Neutrophil (primary cell): ENCODE results near the gene MRPL47.

Source experiments
- H3K27ac ChIP-seq: fragments of 200-600 bp; sonication (generic); 2 replicates; pipeline ENCODE4 v1.5.1; 2016; ENCODE audit warnings: mild to moderate bottlenecking, moderate library complexity
- H3K27me3 ChIP-seq: fragments of 200-600 bp; sonication (generic); 2 replicates; pipeline ENCODE4 v1.6.0; 2016; ENCODE audit warnings: mild to moderate bottlenecking
- H3K36me3 ChIP-seq: fragments of 200-600 bp; sonication (generic); 2 replicates; pipeline ENCODE4 v1.5.1; 2017
- H3K4me1 ChIP-seq, 2 experiments: fragments of 200-600 bp in 1 of 2; sonication (generic) in 1 of 2; 1 replicate in 1 of 2; 2 replicates in 1 of 2; pipeline versions ENCODE4 v1.5.1 to v1.6.1; 2013 to 2016; ENCODE audit warnings: low read depth in 1 of 2, low read length in 1 of 2, mild to moderate bottlenecking in 1 of 2, moderate library complexity in 1 of 2; ENCODE audit not compliant: control insufficient read depth in 1 of 2, insufficient read depth in 1 of 2
- H3K4me3 ChIP-seq, 2 experiments: fragments of 200-600 bp in 1 of 2; sonication (generic) in 1 of 2; 1 replicate in 1 of 2; 2 replicates in 1 of 2; pipeline ENCODE4 v1.5.1; 2013 to 2016; ENCODE audit warnings: low read depth in 1 of 2, low read length in 1 of 2, mild to moderate bottlenecking in 1 of 2, moderate library complexity in 1 of 2
- H3K9me3 ChIP-seq: fragments of 200-600 bp; sonication (generic); 2 replicates; pipeline ENCODE4 v1.5.1; 2016
- CTCF ChIP-seq: fragments of 200-600 bp; sonication (generic); IDR thresholded peaks from 2 replicates; pipeline ENCODE4 v1.5.1; 2016; ENCODE audit warnings: antibody characterized with exemption

MRPL47 gene

GRCh38 chr3:179615458-179616173 is 11.2 kb upstream of the MRPL47 start:
- H3K27ac ChIP-seq = no peak overlapping the region
- no peaks in the 10 kb centered on the region for H3K27me3 ChIP-seq
- peaks cover 29% of the 10 kb centered on the region for H3K36me3 ChIP-seq
- no peaks in the 10 kb centered on the region for H3K9me3 ChIP-seq
- H3K4me1 ChIP-seq = no peaks in the 10 kb centered on the region
- H3K4me3 ChIP-seq = no peak overlapping the region
- TF ChIP-seq CTCF = no peak

DNA sequence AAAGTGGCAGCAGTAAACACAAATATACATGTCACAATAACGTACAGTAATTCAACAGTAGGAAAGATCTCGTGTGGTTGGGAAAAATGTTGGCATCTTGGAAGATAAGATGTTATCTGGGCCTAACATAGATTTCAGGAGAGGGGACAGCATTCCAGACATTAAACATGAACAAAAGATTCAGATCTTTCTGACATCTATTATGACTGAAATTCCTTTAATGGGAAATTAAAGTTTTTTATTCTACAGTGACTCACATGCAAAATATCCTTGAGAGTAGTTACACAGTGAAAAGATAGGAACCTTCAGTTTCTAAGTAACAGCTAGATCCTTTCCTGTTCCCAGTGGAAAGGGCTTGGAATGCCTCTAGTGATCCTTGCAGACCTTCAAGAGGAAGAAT is 9.4 kb upstream of the MRPL47 start:
- Histone ChIP-seq H3K27ac (no peak overlapping the region), H3K4me3 (no peak overlapping the region), H3K27me3 (no peaks in the 10 kb centered on the region), H3K9me3 (no peaks in the 10 kb centered on the region), H3K36me3 (peaks cover 24% of the 10 kb centered on the region), H3K4me1 (no peaks in the 10 kb centered on the region)
- TF ChIP-seq CTCF = no peak

DNA sequence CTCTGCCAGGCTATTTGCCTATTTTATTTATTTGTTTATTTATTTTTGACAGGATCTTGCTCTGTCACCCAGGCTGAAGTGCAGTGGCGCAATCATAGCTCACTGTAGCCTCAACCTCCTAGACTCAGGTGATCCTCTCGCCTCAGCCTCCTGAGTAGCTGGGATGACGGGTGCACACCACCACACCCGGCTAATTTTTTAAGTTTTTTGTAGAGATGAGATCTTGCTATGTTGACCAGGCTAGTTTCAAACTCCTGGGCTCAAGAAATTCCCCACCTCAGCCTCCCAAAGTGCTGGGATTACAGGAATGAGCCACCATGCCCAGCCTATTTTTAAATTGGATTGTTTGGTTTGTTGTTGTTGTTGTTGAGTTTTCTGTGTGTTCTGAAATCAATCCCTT is 5.6 kb upstream of the MRPL47 start:
- Histone ChIP-seq H3K4me3 (no peak overlapping the region), H3K27ac (no peak overlapping the region), H3K36me3 (peaks cover 3% of the 10 kb centered on the region), H3K4me1 (peaks cover 4 to 5% of the 10 kb centered on the region in 2 experiments), H3K27me3 (no peaks in the 10 kb centered on the region), H3K9me3 (no peaks in the 10 kb centered on the region)
- no peak for TF ChIP-seq CTCF

- H3K36me3 ChIP-seq = peaks cover 3% of the 10 kb centered on the region
- TF ChIP-seq CTCF = no peak
- H3K9me3 ChIP-seq = no peaks in the 10 kb centered on the region
- peaks cover 8 to 10% of the 10 kb centered on the region in 2 experiments for H3K4me1 ChIP-seq
- H3K27me3 ChIP-seq = no peaks in the 10 kb centered on the region
- H3K27ac ChIP-seq = no peak overlapping the region
- no peak overlapping the region for H3K4me3 ChIP-seq
Observed at GRCh38 chr3:179608931-179609720, 4.7 kb upstream of the MRPL47 start.

- H3K4me1 ChIP-seq = peaks cover 13 to 20% of the 10 kb centered on the region in 2 experiments
- H3K27me3 ChIP-seq = no peaks in the 10 kb centered on the region
- no peak overlapping the region for H3K27ac ChIP-seq
- TF ChIP-seq CTCF = no peak
- peaks cover 6% of the 10 kb centered on the region for H3K36me3 ChIP-seq
- no peaks in the 10 kb centered on the region for H3K9me3 ChIP-seq
- no peak overlapping the region for H3K4me3 ChIP-seq
Observed at GRCh38 chr3:179606534-179607085, 2.2 kb upstream of the MRPL47 start.
